Calu3 (cell line): ENCODE results near the gene ZC2HC1B. TPM values are rescaled to one million over a fixed set of nuclear protein-coding genes. Genes with fewer than 3 reads are reported as not detected.

Experiments used
- BruUV-seq: library from RNA; stranded (reverse); fragments of 400-500 nt; replicated peaks from 2 replicates; lab custom pipeline; 2021; lab: Mats Ljungman, UMichigan
- CTCF ChIA-PET: fragments of 300-600 bp; sonication (Branson Sonifier 250); formaldehyde crosslinking; loops from one replicate; lab custom pipeline; 2022; ENCODE audit warnings: antibody characterized with exemption; lab: Charles Lee
- DNase-seq: peaks from one replicate; pipeline ENCODE4 v3.0.0; 2022
- H3K27ac Mint-ChIP-seq: one replicate; pipeline ENCODE4 v1.8.0; 2022; ENCODE audit warnings: mixed read lengths; ENCODE audit not compliant: unreplicated experiment
- H3K27me3 Mint-ChIP-seq: one replicate; pipeline ENCODE4 v1.8.0; 2022; ENCODE audit warnings: mixed read lengths; ENCODE audit not compliant: unreplicated experiment
- H3K36me3 Mint-ChIP-seq: one replicate; pipeline ENCODE4 v1.8.0; 2022; ENCODE audit warnings: mild to moderate bottlenecking, moderate library complexity, mixed read lengths; ENCODE audit not compliant: insufficient read depth, unreplicated experiment
- H3K4me1 Mint-ChIP-seq: one replicate; pipeline ENCODE4 v1.8.0; 2022; ENCODE audit warnings: mild to moderate bottlenecking, low read depth, mixed read lengths; ENCODE audit not compliant: unreplicated experiment
- H3K4me3 Mint-ChIP-seq: one replicate; pipeline ENCODE4 v1.8.0; 2022; ENCODE audit warnings: mild to moderate bottlenecking, low read depth, moderate library complexity, mixed read lengths; ENCODE audit not compliant: unreplicated experiment
- H3K9me3 Mint-ChIP-seq: one replicate; pipeline ENCODE4 v1.8.0; 2022; ENCODE audit warnings: low read depth, mixed read lengths; ENCODE audit not compliant: unreplicated experiment
- CTCF ChIP-seq: fragments of 200-600 bp; IDR thresholded peaks from one replicate; pipeline ENCODE4 v1.8.0; 2022; ENCODE audit warnings: antibody characterized with exemption; ENCODE audit not compliant: unreplicated experiment
- intact Hi-C: fragments of 100-400 bp; cut with micrococcal nuclease; formaldehyde crosslinking; loops from one replicate; pipeline ENCODE4 v1.10.0; 2022; ENCODE audit not compliant: unreplicated experiment
- total RNA-seq: library from RNA; stranded (reverse); gene quantifications from 2 replicates; pipeline ENCODE4 v1.2.3, GENCODE V29; 2022

Gene ZC2HC1B
- total RNA-seq, 1 experiment from 2014 or later, result not detected

GRCh38 chr6:143970456-143971218, 106.4 kb downstream of the ZC2HC1B start:
- Mint-ChIP-seq H3K27me3 (no peaks in the 10 kb centered on the region), H3K27ac (no peak overlapping the region), H3K4me1 (no peaks in the 10 kb centered on the region), H3K36me3 (no peaks in the 10 kb centered on the region), H3K9me3 (no peaks in the 10 kb centered on the region), H3K4me3 (no peak overlapping the region)
- no TSS peak for BruUV-seq
- no peak for DNase-seq
- intact Hi-C loops, result no loop called here
- no peak for TF ChIP-seq CTCF
- CTCF ChIA-PET, result interaction anchor here (0.7 kb wide), 1 partner anchor 1496 kb away, joined by 3 read pairs; no protein-coding TSS in a partner anchor

GRCh38 chr6:143971482-143972205, 107.4 kb downstream of the ZC2HC1B start:
- H3K4me3 Mint-ChIP-seq, result no peak overlapping the region
- no peaks in the 10 kb centered on the region for H3K36me3 Mint-ChIP-seq
- intact Hi-C loops, result no loop called here
- no peak for TF ChIP-seq CTCF
- H3K27ac Mint-ChIP-seq, result no peak overlapping the region
- H3K4me1 Mint-ChIP-seq, result no peaks in the 10 kb centered on the region
- CTCF ChIA-PET, result no interaction called here
- BruUV-seq, result no TSS peak
- H3K9me3 Mint-ChIP-seq, result no peaks in the 10 kb centered on the region
- DNase-seq, result no peak
- no peaks in the 10 kb centered on the region for H3K27me3 Mint-ChIP-seq

- no peak overlapping the region for H3K4me3 Mint-ChIP-seq
- CTCF ChIA-PET, result no interaction called here
- H3K4me1 Mint-ChIP-seq, result no peaks in the 10 kb centered on the region
- no peak for TF ChIP-seq CTCF
- H3K27me3 Mint-ChIP-seq, result no peaks in the 10 kb centered on the region
- BruUV-seq, result no TSS peak
- no peaks in the 10 kb centered on the region for H3K9me3 Mint-ChIP-seq
- intact Hi-C loops, result no loop called here
- DNase-seq, result no peak
- no peak overlapping the region for H3K27ac Mint-ChIP-seq
- H3K36me3 Mint-ChIP-seq, result no peaks in the 10 kb centered on the region
Observed at GRCh38 chr6:143973097-143973966, 109.1 kb downstream of the ZC2HC1B start.

GRCh38 chr6:143974089-143974488, 109.8 kb downstream of the ZC2HC1B start:
- H3K27ac Mint-ChIP-seq, result no peak overlapping the region
- no peaks in the 10 kb centered on the region for H3K27me3 Mint-ChIP-seq
- H3K9me3 Mint-ChIP-seq, result no peaks in the 10 kb centered on the region
- DNase-seq, result no peak
- no peak for TF ChIP-seq CTCF
- CTCF ChIA-PET, result no interaction called here
- intact Hi-C loops, result no loop called here
- H3K4me1 Mint-ChIP-seq, result no peaks in the 10 kb centered on the region
- no TSS peak for BruUV-seq
- H3K36me3 Mint-ChIP-seq, result no peaks in the 10 kb centered on the region
- no peak overlapping the region for H3K4me3 Mint-ChIP-seq
